Neural cell (in vitro differentiated cells): ENCODE measurements around the gene HOOK1. TPM values are rescaled to one million over a fixed set of nuclear protein-coding genes. Genes with fewer than 3 reads are reported as not detected.

ENCODE experiments used
- H2AFZ ChIP-seq: fragments of 200-600, 300-800 bp; sonication (generic), shearing (Covaris generic); 2 replicates; pipeline ENCODE4 v1.6.0; 2014; ENCODE audit warnings: low read depth, mild to moderate bottlenecking, antibody characterized with exemption, low read length, moderate library complexity
- H3F3A ChIP-seq: fragments of 200-600 bp; shearing (Covaris generic); 2 replicates; pipeline ENCODE4 v1.6.1; 2016; ENCODE audit warnings: mild to moderate bottlenecking, moderate library complexity, mixed read lengths, antibody characterized with exemption, low read length; ENCODE audit not compliant: insufficient read depth, poor library complexity, severe bottlenecking
- H3K27ac ChIP-seq: fragments of 200-600, 300-800 bp; sonication (generic), shearing (Covaris generic); 2 replicates; pipeline ENCODE4 v1.5.1; 2014; ENCODE audit warnings: mild to moderate bottlenecking, low read length, moderate library complexity
- H3K27me3 ChIP-seq: fragments of 300-800, 200-600 bp; sonication (generic), shearing (Covaris generic); 2 replicates; pipeline ENCODE4 v1.6.0; 2014; ENCODE audit warnings: mild to moderate bottlenecking, low read depth, low read length, moderate library complexity; ENCODE audit not compliant: insufficient read depth
- H3K36me3 ChIP-seq: fragments of 300-800, 200-600 bp; sonication (generic), shearing (Covaris generic); 2 replicates; pipeline ENCODE4 v1.5.1; 2014; ENCODE audit warnings: mild to moderate bottlenecking, antibody characterized with exemption, low read length, moderate library complexity; ENCODE audit not compliant: insufficient read depth
- H3K4me2 ChIP-seq: fragments of 300-800, 200-600 bp; sonication (generic), shearing (Covaris generic); 2 replicates; pipeline ENCODE4 v1.6.0; 2014; ENCODE audit warnings: mild to moderate bottlenecking, low read length
- H3K4me3 ChIP-seq: fragments of 300-800, 200-600 bp; sonication (generic), shearing (Covaris generic); 2 replicates; pipeline ENCODE4 v1.5.1; 2014; ENCODE audit warnings: mild to moderate bottlenecking, low read length, moderate library complexity
- H3K79me2 ChIP-seq: fragments of 200-600 bp; shearing (Covaris generic); replicated peaks from 2 replicates; pipeline ENCODE4 v1.6.0; 2014; ENCODE audit warnings: mild to moderate bottlenecking, low read length, moderate library complexity; ENCODE audit not compliant: insufficient read depth
- H3K9ac ChIP-seq: fragments of 300-800, 200-600 bp; sonication (generic), shearing (Covaris generic); 2 replicates; pipeline ENCODE4 v1.6.1; 2016; ENCODE audit warnings: mild to moderate bottlenecking, low read length, mixed read lengths
- H3K9me2 ChIP-seq: fragments of 200-600 bp; shearing (Covaris generic); 2 replicates; pipeline ENCODE4 v1.6.1; 2016; ENCODE audit warnings: mild to moderate bottlenecking, low read length, mixed read lengths; ENCODE audit not compliant: insufficient read depth
- H3K9me3 ChIP-seq: fragments of 200-600, 300-800 bp; sonication (generic), shearing (Covaris generic); 2 replicates; pipeline ENCODE4 v1.6.1; 2016; ENCODE audit warnings: mild to moderate bottlenecking, mixed run types, low read length, moderate library complexity, mixed read lengths
- H4K20me1 ChIP-seq: fragments of 200-600 bp; shearing (Covaris generic); 2 replicates; pipeline ENCODE4 v1.6.1; 2016; ENCODE audit warnings: mild to moderate bottlenecking, mixed run types; ENCODE audit not compliant: insufficient read depth
- CTCF ChIP-seq: fragments of 450-650 bp; IDR thresholded peaks from 2 replicates; pipeline ENCODE4 v1.5.1; 2014; ENCODE audit warnings: antibody characterized with exemption, mild to moderate bottlenecking, moderate library complexity; ENCODE audit not compliant: poor library complexity, severe bottlenecking
- EP300 ChIP-seq: fragments of 450-650 bp; conservative IDR thresholded peaks from 2 replicates; pipeline ENCODE4 v1.6.1; 2014; ENCODE audit warnings: antibody characterized with exemption, mild to moderate bottlenecking, moderate library complexity; ENCODE audit not compliant: poor library complexity, severe bottlenecking
- EZH2 ChIP-seq: fragments of 200-600, 300-800 bp; shearing (Covaris generic), sonication (generic); IDR thresholded peaks from 2 replicates; pipeline ENCODE4 v1.6.1; 2014; ENCODE audit warnings: antibody characterized with exemption, low read length, borderline replicate concordance, mild to moderate bottlenecking; ENCODE audit not compliant: insufficient read depth, poor library complexity, severe bottlenecking
- MXI1 ChIP-seq: fragments of 450-650 bp; conservative IDR thresholded peaks from 2 replicates; pipeline ENCODE4 v1.6.1; 2014; ENCODE audit warnings: antibody characterized with exemption, mild to moderate bottlenecking; ENCODE audit not compliant: poor library complexity, severe bottlenecking
- POLR2AphosphoS5 ChIP-seq: IDR thresholded peaks from 2 replicates; pipeline ENCODE4 v1.6.1; 2012
- RAD21 ChIP-seq: fragments of 450-650 bp; conservative IDR thresholded peaks from 2 replicates; pipeline ENCODE4 v1.6.1; 2014; ENCODE audit warnings: antibody characterized with exemption, mild to moderate bottlenecking, moderate library complexity
- REST ChIP-seq: IDR thresholded peaks from 2 replicates; pipeline ENCODE4 v1.6.1; 2012; ENCODE audit warnings: borderline replicate concordance
- SMC3 ChIP-seq: fragments of 450-650 bp; conservative IDR thresholded peaks from 2 replicates; pipeline ENCODE4 v1.6.1; 2014; ENCODE audit warnings: antibody characterized with exemption, mild to moderate bottlenecking, moderate library complexity; ENCODE audit not compliant: poor library complexity
- TAF1 ChIP-seq: IDR thresholded peaks from 2 replicates; pipeline ENCODE4 v1.6.1; 2012; ENCODE audit warnings: low read depth
- polyA plus RNA-seq: library from polyadenylated mRNA; depleted of rRNA; stranded (reverse); fragments of >200 nt; gene quantifications from 2 replicates; pipeline ENCODE4 v1.2.3, GENCODE V29; 2014

Gene HOOK1
- polyA plus RNA-seq, 1 donor from 2014 or later = 27.5 TPM

DNA sequence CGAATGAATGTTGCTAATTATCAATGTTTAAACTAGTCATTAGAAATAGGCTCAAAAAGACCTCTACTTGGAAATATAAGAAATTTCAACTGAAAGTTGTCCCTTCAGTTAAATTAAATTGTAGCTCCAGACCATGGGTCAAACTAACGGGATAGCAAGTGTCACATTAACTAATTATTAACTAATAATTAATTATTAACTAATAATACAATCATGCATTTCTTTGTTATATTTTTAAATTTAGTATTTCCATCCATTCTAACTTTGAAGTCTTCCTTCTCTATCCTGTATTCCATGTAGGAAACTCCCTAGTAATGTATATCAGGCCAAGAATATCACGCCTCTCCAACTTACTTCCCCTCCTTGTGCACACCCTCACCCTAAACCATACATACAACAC lies 43.4 kb upstream of the HOOK1 start:
- Histone ChIP-seq H3K36me3 (no peaks in the 10 kb centered on the region), H3K27ac (no peak overlapping the region), H2AFZ (no peak overlapping the region), H3K27me3 (no peaks in the 10 kb centered on the region), H3K9me2 (no peaks in the 10 kb centered on the region), H3K9ac (no peak overlapping the region), H3F3A (no peaks in the 10 kb centered on the region), H4K20me1 (no peaks in the 10 kb centered on the region), H3K79me2 (no peaks in the 10 kb centered on the region), H3K4me3 (no peak overlapping the region), H3K9me3 (no peaks in the 10 kb centered on the region), H3K4me2 (no peak overlapping the region)
- no peak for TF ChIP-seq MXI1
- no peak for TF ChIP-seq TAF1
- TF ChIP-seq SMC3 = no peak
- TF ChIP-seq POLR2AphosphoS5 = no peak

GRCh38 chr1:59775480-59775879 lies 39.3 kb upstream of the HOOK1 start:
- Histone ChIP-seq H3K9me2 (no peaks in the 10 kb centered on the region), H3K9me3 (no peaks in the 10 kb centered on the region), H3K36me3 (no peaks in the 10 kb centered on the region), H3K4me2 (no peak overlapping the region), H3K9ac (no peak overlapping the region), H3K27ac (no peak overlapping the region), H3K27me3 (no peaks in the 10 kb centered on the region), H3K4me3 (no peak overlapping the region), H2AFZ (no peak overlapping the region), H3K79me2 (no peaks in the 10 kb centered on the region), H3F3A (no peaks in the 10 kb centered on the region), H4K20me1 (no peaks in the 10 kb centered on the region)
- no peak for TF ChIP-seq RAD21
- TF ChIP-seq EZH2 = no peak
- peak; percentile 32 for TF ChIP-seq POLR2AphosphoS5
- TF ChIP-seq TAF1 = no peak

DNA sequence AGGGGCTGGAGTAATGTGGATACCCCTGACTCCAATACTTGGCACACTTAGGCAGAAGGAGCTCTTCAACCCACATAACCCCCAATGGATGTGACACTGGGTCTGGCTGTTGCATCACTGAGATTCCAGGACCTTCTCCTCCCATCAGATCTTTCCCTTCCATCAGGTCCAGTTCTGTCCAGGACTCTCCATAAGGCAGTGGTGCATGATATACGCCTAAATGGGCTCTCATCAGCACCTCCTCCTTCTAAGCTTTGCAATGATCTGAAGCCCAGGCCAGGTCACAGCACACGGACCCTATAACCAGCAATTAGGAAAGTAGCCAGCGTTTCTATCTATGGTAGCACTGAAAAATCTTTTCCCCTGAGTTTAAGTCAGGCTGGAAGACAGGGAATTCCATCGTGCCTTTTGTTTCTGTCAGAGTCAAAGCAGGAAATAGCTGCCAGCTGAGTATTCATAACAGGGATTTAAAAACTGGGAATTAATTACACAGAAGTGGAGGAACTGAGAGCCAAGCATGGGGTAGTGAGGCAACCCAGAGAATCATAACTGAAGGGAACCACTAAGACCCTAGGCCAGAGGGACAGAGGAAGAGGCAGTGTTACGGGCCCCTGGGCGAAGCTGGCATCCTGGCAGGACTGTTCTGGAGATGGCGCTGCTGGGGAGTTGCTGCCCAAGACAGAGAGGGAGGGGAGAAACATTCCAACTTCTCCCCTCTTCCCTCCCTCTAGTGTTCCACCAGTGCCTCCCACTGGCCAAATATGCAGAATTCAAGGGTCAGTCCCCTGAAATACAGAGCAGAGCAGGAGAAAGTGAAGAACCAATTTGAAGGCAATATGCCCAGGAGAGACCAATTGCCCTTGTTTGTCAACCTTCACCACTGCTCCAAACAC lies 37.5 kb upstream of the HOOK1 start:
- Histone ChIP-seq H2AFZ (no peak overlapping the region), H3K9ac (no peak overlapping the region), H3K36me3 (no peaks in the 10 kb centered on the region), H3K4me3 (no peak overlapping the region), H3K9me2 (no peaks in the 10 kb centered on the region), H3K79me2 (no peaks in the 10 kb centered on the region), H4K20me1 (no peaks in the 10 kb centered on the region), H3K27me3 (no peaks in the 10 kb centered on the region), H3K9me3 (no peaks in the 10 kb centered on the region), H3K27ac (no peak overlapping the region), H3K4me2 (no peak overlapping the region), H3F3A (no peaks in the 10 kb centered on the region)
- no peak for TF ChIP-seq EP300
- no peak for TF ChIP-seq TAF1
- no peak for TF ChIP-seq RAD21
- TF ChIP-seq EZH2 = no peak
- TF ChIP-seq SMC3 = no peak
- TF ChIP-seq MXI1 = no peak
- TF ChIP-seq CTCF = no peak
- TF ChIP-seq REST = no peak
- TF ChIP-seq POLR2AphosphoS5 = no peak
